ENCODE results near the gene NUBPL.

DNA sequence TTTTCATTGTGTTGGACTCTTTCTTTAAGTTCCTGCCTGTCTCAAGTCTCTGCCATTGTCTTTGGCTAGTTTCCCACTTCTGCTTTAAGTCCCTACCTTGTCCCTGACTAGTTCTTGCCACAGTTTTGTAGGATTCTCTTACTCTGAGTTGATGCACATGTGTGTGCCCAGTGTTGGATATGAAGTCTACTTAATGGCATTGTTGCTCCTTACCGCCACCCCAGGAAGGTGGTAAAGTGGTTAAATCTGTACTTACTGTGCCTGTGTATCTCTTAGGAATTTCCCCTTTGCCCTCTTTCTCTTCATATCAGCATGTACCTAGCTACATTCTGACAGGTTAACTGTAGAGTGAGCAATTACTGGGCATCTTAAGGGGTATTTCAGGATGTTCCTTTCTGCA is 227.1 kb downstream of the NUBPL start:
- no peak for TF ChIP-seq CREB1 (IDR thresholded peaks at IDR 0.05; ENCODE audit: low read depth)
- no peak for TF ChIP-seq CEBPB (IDR thresholded peaks at IDR 0.05)
